Activated naive CD8-positive, alpha-beta T cell (primary cell): Measurements from ENCODE around the gene IDI2.
"Not testable (repeated sequence)": the region's sequence is repeated elsewhere in the genome, so short reads cannot be mapped to it uniquely, and the experiment has no call there.

Experiments
- H3K27ac Mint-ChIP-seq: one replicate; pipeline ENCODE4 v1.8.0; 2021; ENCODE audit warnings: mixed read lengths
- H3K27me3 Mint-ChIP-seq: one replicate; pipeline ENCODE4 v1.8.0; 2021; ENCODE audit warnings: mixed read lengths
- H3K36me3 Mint-ChIP-seq: one replicate; pipeline ENCODE4 v1.8.0; 2021; ENCODE audit warnings: mixed read lengths
- H3K4me1 Mint-ChIP-seq: one replicate; pipeline ENCODE4 v1.8.0; 2021; ENCODE audit warnings: low read depth, mixed read lengths
- H3K4me3 Mint-ChIP-seq: one replicate; pipeline ENCODE4 v1.8.0; 2021; ENCODE audit warnings: mild to moderate bottlenecking, mixed read lengths
- H3K9me3 Mint-ChIP-seq: one replicate; pipeline ENCODE4 v1.8.0; 2021; ENCODE audit warnings: low read depth, mixed read lengths

Gene IDI2

GRCh38 chr10:1054684-1055083, 29.0 kb upstream of the IDI2 start:
- H3K4me3 Mint-ChIP-seq = peak overlapping the region; percentile 93
- peak overlapping the region; percentile 71 for H3K27ac Mint-ChIP-seq
- no peaks in the 10 kb centered on the region for H3K9me3 Mint-ChIP-seq
- no peaks in the 10 kb centered on the region for H3K27me3 Mint-ChIP-seq
- H3K36me3 Mint-ChIP-seq = peaks cover 2% of the 10 kb centered on the region
- H3K4me1 Mint-ChIP-seq = peaks cover 79% of the 10 kb centered on the region

GRCh38 chr10:1050554-1050953, 24.9 kb upstream of the IDI2 start:
- no peak overlapping the region for H3K27ac Mint-ChIP-seq
- H3K4me1 Mint-ChIP-seq = peaks cover 70% of the 10 kb centered on the region
- peaks cover 2% of the 10 kb centered on the region for H3K36me3 Mint-ChIP-seq

GRCh38 chr10:1050145-1050544, 24.5 kb upstream of the IDI2 start:
- peak overlapping the region; percentile 95 for H3K4me3 Mint-ChIP-seq
- peaks cover 70% of the 10 kb centered on the region for H3K4me1 Mint-ChIP-seq
- peaks cover 2% of the 10 kb centered on the region for H3K36me3 Mint-ChIP-seq
- peak overlapping the region; percentile 96 for H3K27ac Mint-ChIP-seq
- H3K27me3 Mint-ChIP-seq = no peaks in the 10 kb centered on the region
- H3K9me3 Mint-ChIP-seq = no peaks in the 10 kb centered on the region

More at GRCh38 chr10:1050554-1050953, 24.9 kb upstream of the IDI2 start:
- Mint-ChIP-seq H3K9me3 (no peaks in the 10 kb centered on the region), H3K4me3 (peak overlapping the region; percentile 95), H3K27me3 (no peaks in the 10 kb centered on the region)

GRCh38 chr10:1049425-1049958, 23.8 kb upstream of the IDI2 start:
- Mint-ChIP-seq H3K9me3 (no peaks in the 10 kb centered on the region), H3K4me1 (peaks cover 70% of the 10 kb centered on the region), H3K27ac (peak overlapping the region; percentile 96), H3K27me3 (no peaks in the 10 kb centered on the region), H3K4me3 (peak overlapping the region; percentile 95), H3K36me3 (peaks cover 2% of the 10 kb centered on the region)

GRCh38 chr10:1048732-1049424, 23.2 kb upstream of the IDI2 start, which contains the start of gene IDI1:
Gene IDI1 (minus strand): TSS chr10:1049119. CDS start chr10:1049003, 116 bp downstream.
- H3K9me3 Mint-ChIP-seq = no peaks in the 10 kb centered on the region
- peaks cover 70% of the 10 kb centered on the region for H3K4me1 Mint-ChIP-seq
- peak within 1 kb of the TSS; percentile 95 for H3K4me3 Mint-ChIP-seq
- H3K27me3 Mint-ChIP-seq = no peaks in the 10 kb centered on the region
- peaks cover 2% of the 10 kb centered on the region for H3K36me3 Mint-ChIP-seq
- peak within 1 kb of the TSS; percentile 96 for H3K27ac Mint-ChIP-seq

GRCh38 chr10:1048349-1048731, 22.7 kb upstream of the IDI2 start:
- H3K4me1 Mint-ChIP-seq = peaks cover 70% of the 10 kb centered on the region
- no peaks in the 10 kb centered on the region for H3K9me3 Mint-ChIP-seq
- no peaks in the 10 kb centered on the region for H3K27me3 Mint-ChIP-seq
- peak overlapping the region; percentile 95 for H3K4me3 Mint-ChIP-seq
- H3K27ac Mint-ChIP-seq = peak overlapping the region; percentile 96
- H3K36me3 Mint-ChIP-seq = no peaks in the 10 kb centered on the region

- H3K4me1 Mint-ChIP-seq = peaks cover 70% of the 10 kb centered on the region
- H3K27me3 Mint-ChIP-seq = no peaks in the 10 kb centered on the region
- no peaks in the 10 kb centered on the region for H3K36me3 Mint-ChIP-seq
- H3K9me3 Mint-ChIP-seq = no peaks in the 10 kb centered on the region
- H3K27ac Mint-ChIP-seq = peak overlapping the region; percentile 96
- peak overlapping the region; percentile 95 for H3K4me3 Mint-ChIP-seq
Measured at GRCh38 chr10:1047937-1048336, 22.3 kb upstream of the IDI2 start.

GRCh38 chr10:1045415-1045814, 19.8 kb upstream of the IDI2 start:
- peak overlapping the region; percentile 76 for H3K4me3 Mint-ChIP-seq
- H3K4me1 Mint-ChIP-seq = peaks cover 50% of the 10 kb centered on the region
- no peaks in the 10 kb centered on the region for H3K36me3 Mint-ChIP-seq
- H3K27me3 Mint-ChIP-seq = no peaks in the 10 kb centered on the region
- H3K9me3 Mint-ChIP-seq = no peaks in the 10 kb centered on the region
- H3K27ac Mint-ChIP-seq = peak overlapping the region; percentile 89

- H3K27me3 Mint-ChIP-seq = no peaks in the 10 kb centered on the region
- H3K4me1 Mint-ChIP-seq = peaks cover 47% of the 10 kb centered on the region
- peaks cover 2% of the 10 kb centered on the region for H3K36me3 Mint-ChIP-seq
- no peaks in the 10 kb centered on the region for H3K9me3 Mint-ChIP-seq
- H3K27ac Mint-ChIP-seq = peak overlapping the region; percentile 89
- H3K4me3 Mint-ChIP-seq = peak overlapping the region; percentile 76
Measured at GRCh38 chr10:1044964-1045363, 19.3 kb upstream of the IDI2 start.

- Mint-ChIP-seq H3K36me3 (peaks cover 2% of the 10 kb centered on the region), H3K9me3 (no peaks in the 10 kb centered on the region), H3K27ac (peak overlapping the region; percentile 89), H3K27me3 (no peaks in the 10 kb centered on the region), H3K4me1 (peaks cover 45% of the 10 kb centered on the region), H3K4me3 (peak overlapping the region; percentile 76)
Measured at GRCh38 chr10:1044146-1044545, 18.5 kb upstream of the IDI2 start.

- peaks cover 45% of the 10 kb centered on the region for H3K4me1 Mint-ChIP-seq
Measured at GRCh38 chr10:1043532-1043995, 17.9 kb upstream of the IDI2 start.

GRCh38 chr10:1041514-1041913, 15.9 kb upstream of the IDI2 start:
- no peaks in the 10 kb centered on the region for H3K27me3 Mint-ChIP-seq
- no peak overlapping the region for H3K27ac Mint-ChIP-seq
- no peaks in the 10 kb centered on the region for H3K9me3 Mint-ChIP-seq
- no peak overlapping the region for H3K4me3 Mint-ChIP-seq
- peaks cover 6% of the 10 kb centered on the region for H3K36me3 Mint-ChIP-seq
- H3K4me1 Mint-ChIP-seq = peaks cover 36% of the 10 kb centered on the region

More at GRCh38 chr10:1043532-1043995, 17.9 kb upstream of the IDI2 start:
- Mint-ChIP-seq H3K36me3 (peaks cover 2% of the 10 kb centered on the region), H3K27me3 (no peaks in the 10 kb centered on the region), H3K27ac (peak overlapping the region; percentile 89), H3K4me3 (peak overlapping the region; percentile 76), H3K9me3 (no peaks in the 10 kb centered on the region)

GRCh38 chr10:1040133-1040532, 14.5 kb upstream of the IDI2 start:
- Mint-ChIP-seq H3K27me3 (no peaks in the 10 kb centered on the region), H3K36me3 (peaks cover 6% of the 10 kb centered on the region), H3K4me3 (no peak overlapping the region), H3K9me3 (no peaks in the 10 kb centered on the region), H3K27ac (no peak overlapping the region), H3K4me1 (peaks cover 24% of the 10 kb centered on the region)

- H3K4me3 Mint-ChIP-seq, H3K27ac Mint-ChIP-seq, H3K9me3 Mint-ChIP-seq, H3K27me3 Mint-ChIP-seq, H3K36me3 Mint-ChIP-seq: not testable (repeated sequence)
- peaks cover 10% of the 10 kb centered on the region for H3K4me1 Mint-ChIP-seq
Measured at GRCh38 chr10:1038769-1039168, 13.1 kb upstream of the IDI2 start.

- Mint-ChIP-seq H3K27me3 (no peaks in the 10 kb centered on the region), H3K27ac (peak overlapping the region; percentile 61), H3K4me3 (no peak overlapping the region), H3K4me1 (no peaks in the 10 kb centered on the region), H3K9me3 (no peaks in the 10 kb centered on the region), H3K36me3 (peaks cover 11% of the 10 kb centered on the region)
Measured at GRCh38 chr10:1037098-1037497, 11.4 kb upstream of the IDI2 start.
